Activated naive CD4-positive, alpha-beta T cell treated with Interleukin-2 at 50 U/mL for 16 hours (primary cell): Measurements from ENCODE around the gene RLBP1.

Experiments
- DNase-seq: peaks from one replicate; pipeline ENCODE4 v3.0.0-alpha.2; 2020

RLBP1 gene

DNA sequence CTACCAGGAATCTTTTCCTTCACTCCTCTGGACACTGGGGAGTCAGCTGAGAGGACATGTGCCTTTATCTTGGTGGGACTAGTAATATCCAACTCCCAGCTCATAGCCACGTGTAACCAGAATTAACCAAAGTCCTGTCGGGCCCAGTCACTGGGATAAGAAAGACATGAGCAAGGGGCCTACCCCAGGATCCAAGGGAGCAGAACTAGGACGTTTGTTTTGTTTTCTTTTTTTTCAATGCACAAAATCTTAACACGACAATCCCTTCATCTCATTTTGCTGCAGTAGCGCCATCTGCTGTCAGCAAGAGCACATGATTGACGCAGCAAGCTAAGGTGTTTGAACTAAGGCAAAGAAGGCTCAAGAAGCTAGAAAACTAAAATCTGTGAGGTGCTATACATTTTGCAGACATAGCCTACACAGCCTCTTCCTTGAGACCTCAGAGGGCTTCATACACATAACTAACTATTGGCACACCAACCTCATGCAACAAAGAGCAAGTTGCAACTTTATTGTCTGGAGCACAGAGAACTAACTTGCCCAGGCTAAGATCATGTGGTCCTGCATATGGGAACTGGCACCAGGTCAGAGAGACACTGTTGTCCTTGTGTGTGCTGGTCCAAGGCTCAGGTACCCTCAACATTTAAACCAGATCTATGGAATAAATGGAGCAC lies 43.6 kb downstream of the RLBP1 start:
- DNase-seq = peak; percentile 67

GRCh38 chr15:89177116-89177515 lies 44.3 kb downstream of the RLBP1 start:
- no peak for DNase-seq

DNA sequence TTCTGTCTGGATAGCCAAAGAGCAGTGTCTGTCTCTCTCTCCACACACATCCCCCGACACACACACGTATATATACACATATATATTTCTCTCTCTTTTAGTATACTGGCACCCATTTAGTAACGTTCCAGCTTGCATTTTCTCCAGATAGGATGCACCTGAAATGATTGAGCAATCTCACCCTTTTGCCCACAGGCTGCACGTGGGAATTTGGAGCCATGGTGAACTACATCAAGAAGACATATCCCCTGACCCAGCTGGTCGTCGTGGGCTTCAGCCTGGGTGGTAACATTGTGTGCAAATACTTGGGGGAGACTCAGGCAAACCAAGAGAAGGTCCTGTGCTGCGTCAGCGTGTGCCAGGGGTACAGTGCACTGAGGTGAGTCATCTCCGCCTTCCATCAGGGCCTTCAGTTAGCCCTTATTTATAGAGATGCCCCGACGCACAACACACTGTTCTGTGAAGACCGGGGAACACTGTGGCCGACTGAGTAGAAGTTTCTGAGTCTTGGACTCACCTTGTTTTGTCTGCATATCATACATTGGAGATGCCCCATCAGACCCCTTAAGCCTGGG lies 45.7 kb downstream of the RLBP1 start:
- DNase-seq = no peak

DNA sequence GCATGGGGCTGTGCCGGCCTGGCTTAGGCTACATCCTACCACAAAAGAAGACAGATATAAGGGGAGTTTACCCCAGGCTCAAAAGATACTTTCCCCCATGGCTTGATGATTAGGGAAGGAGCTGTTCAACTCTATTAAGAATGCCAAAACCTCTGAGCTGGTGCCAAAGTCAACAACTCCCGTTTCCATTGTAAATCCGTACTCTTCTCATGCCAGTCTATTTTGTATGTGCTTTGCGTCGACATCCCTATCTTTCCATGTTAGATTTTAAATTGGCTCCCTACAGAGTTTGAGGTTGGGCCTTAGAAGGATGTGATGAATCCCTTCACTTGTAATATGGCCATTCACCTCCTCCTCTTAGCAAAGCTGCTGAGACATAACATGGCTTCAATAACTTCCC lies 46.9 kb downstream of the RLBP1 start:
- DNase-seq = no peak

DNA sequence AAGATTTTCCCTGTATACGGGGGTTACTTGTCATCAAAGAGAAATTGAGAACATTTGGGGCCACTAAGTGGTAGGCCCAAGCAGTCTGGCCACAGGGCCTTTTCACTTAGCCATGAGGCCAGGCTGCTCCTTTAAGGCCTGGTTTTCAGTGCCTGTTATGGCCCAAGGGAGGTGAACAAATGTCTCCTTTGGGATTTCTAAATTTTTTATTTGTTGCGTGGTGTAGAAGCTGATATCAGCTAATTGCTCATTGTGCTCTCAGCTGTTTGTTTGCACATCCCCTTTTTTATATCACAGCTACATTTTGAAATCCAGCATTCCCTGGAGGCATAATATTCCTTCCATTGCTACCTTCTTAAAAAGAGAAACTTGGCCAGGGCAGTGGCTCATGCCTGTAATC lies 48.5 kb downstream of the RLBP1 start:
- DNase-seq = no peak

GRCh38 chr15:89171136-89172072 lies 50.0 kb downstream of the RLBP1 start:
- peak; percentile 33 for DNase-seq

GRCh38 chr15:89170364-89170763 lies 51.0 kb downstream of the RLBP1 start:
- no peak for DNase-seq

DNA sequence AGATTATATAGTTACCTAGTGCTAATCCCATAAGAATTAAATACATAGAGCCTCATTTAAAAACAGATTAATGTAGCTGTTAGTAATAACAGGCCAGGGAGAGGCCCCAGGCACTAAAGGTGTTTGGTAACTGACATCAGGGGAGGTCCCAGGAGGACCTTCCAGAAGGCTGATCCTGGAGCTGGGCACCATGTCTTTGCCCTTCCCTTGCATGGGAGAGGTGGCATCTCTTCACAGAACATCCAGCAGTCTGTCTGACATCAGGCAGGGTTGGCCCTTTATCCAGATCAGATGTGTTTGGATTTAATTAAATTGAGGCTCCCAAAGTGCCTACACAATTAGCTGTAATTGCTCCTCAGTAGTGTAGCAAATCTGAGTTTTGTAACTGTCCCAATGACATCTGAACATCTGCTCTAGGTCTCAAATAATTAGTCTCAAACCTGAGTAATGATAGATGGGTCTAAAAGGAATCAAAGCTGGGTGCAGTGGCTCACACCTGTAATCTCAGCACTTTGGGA lies 53.0 kb downstream of the RLBP1 start:
- DNase-seq = no peak

- DNase-seq = peak; percentile 76
Measured at GRCh38 chr15:89167267-89168176, 53.9 kb downstream of the RLBP1 start.

DNA sequence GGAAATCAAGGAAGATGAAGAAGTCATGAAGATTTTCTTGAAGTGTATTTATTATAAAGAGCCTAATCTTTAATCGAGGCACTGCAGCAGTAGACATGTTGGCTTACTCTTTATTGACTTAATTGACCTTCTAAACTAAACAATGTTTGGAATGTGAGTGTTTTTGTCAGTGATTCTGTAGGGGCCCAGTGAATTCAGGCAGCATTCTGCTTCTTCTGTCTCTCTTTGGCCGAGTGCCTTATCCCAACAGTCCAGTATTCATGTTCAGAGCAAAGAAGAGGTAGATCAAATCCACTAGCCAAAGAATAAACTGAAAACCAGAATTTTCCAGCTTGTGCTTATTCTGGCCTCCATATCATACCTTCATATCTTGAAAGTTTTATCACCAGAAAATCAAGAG lies 55.7 kb downstream of the RLBP1 start:
- no peak for DNase-seq

GRCh38 chr15:89164712-89165211 lies 56.6 kb downstream of the RLBP1 start:
- no peak for DNase-seq

GRCh38 chr15:89163271-89164055 lies 57.9 kb downstream of the RLBP1 start:
- DNase-seq = no peak

DNA sequence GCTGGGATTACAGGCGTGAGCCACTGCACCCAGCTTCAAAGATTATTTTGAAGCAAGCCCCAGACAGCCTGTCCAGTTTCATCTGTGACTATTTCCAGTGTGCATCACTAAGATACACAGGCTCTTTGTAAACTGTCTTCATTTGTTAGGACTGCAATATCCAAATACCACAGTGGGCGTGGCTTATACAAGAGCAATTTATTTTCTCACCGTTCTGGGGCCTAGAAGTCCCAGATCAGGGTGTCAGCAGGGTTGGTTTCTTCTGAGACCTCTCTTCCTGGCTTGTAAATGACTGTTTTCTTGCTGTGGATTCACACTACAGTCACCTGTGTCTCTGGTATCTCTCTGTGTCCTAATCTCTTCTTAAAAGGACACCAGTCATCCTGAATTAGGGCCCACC lies 59.7 kb downstream of the RLBP1 start:
- DNase-seq = no peak
